ENCODE measurements around the gene RFC4.

The RFC4 gene

GRCh38 chr3:186787642-186788481, 18.4 kb downstream of the RFC4 start:
- no peak for DNase-seq (ENCODE audit: low spot score)

- DNase-seq (ENCODE audit: low spot score) = no peak
These were observed 19.4 kb downstream of the RFC4 start for GRCh38 chr3:186786922-186787321.

GRCh38 chr3:186785495-186786018, 20.7 kb downstream of the RFC4 start:
- DNase-seq (ENCODE audit: low spot score) = no peak

GRCh38 chr3:186784820-186785494, 21.3 kb downstream of the RFC4 start:
- DNase-seq (ENCODE audit: low spot score) = no peak

GRCh38 chr3:186783731-186784515, 22.4 kb downstream of the RFC4 start:
- peak; percentile 89 for DNase-seq (ENCODE audit: low spot score)

- peak; percentile 91 for DNase-seq (ENCODE audit: low spot score)
These were observed 23.1 kb downstream of the RFC4 start, which contains the start of gene EIF4A2 for GRCh38 chr3:186783058-186783730. Gene EIF4A2 (plus strand): TSS chr3:186783577. CDS start chr3:186783611, 34 bp downstream.

- no peak for DNase-seq (ENCODE audit: low spot score)
These were observed 23.7 kb downstream of the RFC4 start for GRCh38 chr3:186782542-186783057.

GRCh38 chr3:186779204-186779603, 27.1 kb downstream of the RFC4 start:
- DNase-seq (ENCODE audit: low spot score) = no peak

GRCh38 chr3:186775999-186776398, 30.3 kb downstream of the RFC4 start:
- DNase-seq (ENCODE audit: low spot score) = no peak

GRCh38 chr3:186772701-186773417, 33.4 kb downstream of the RFC4 start:
- DNase-seq (ENCODE audit: low spot score) = peak; percentile 71

GRCh38 chr3:186772281-186772694, 34.0 kb downstream of the RFC4 start:
- no peak for DNase-seq (ENCODE audit: low spot score)

- DNase-seq (ENCODE audit: low spot score) = no peak
These were observed 45.3 kb downstream of the RFC4 start for GRCh38 chr3:186760897-186761447.

GRCh38 chr3:186760141-186760833, 46.0 kb downstream of the RFC4 start:
- no peak for DNase-seq (ENCODE audit: low spot score)

- DNase-seq (ENCODE audit: low spot score) = no peak
These were observed 46.9 kb downstream of the RFC4 start for GRCh38 chr3:186759231-186759930.

- no peak for DNase-seq (ENCODE audit: low spot score)
These were observed 48.5 kb downstream of the RFC4 start for GRCh38 chr3:186757686-186758220.

GRCh38 chr3:186757214-186757613, 49.1 kb downstream of the RFC4 start:
- no peak for DNase-seq (ENCODE audit: low spot score)

- DNase-seq (ENCODE audit: low spot score) = no peak
These were observed 51.4 kb downstream of the RFC4 start for GRCh38 chr3:186754871-186755270.

- no peak for DNase-seq (ENCODE audit: low spot score)
These were observed 52.3 kb downstream of the RFC4 start for GRCh38 chr3:186754006-186754405.

GRCh38 chr3:186751480-186751879, 54.8 kb downstream of the RFC4 start:
- no peak for DNase-seq (ENCODE audit: low spot score)
